Neural cell (in vitro differentiated cells): Measurements from ENCODE around the gene TAF1B.

Experiments
- CTCF ChIP-seq: fragments of 450-650 bp; IDR thresholded peaks from 2 replicates; pipeline ENCODE4 v1.5.1; 2014; ENCODE audit warnings: antibody characterized with exemption, mild to moderate bottlenecking, moderate library complexity; ENCODE audit not compliant: poor library complexity, severe bottlenecking
- EP300 ChIP-seq: fragments of 450-650 bp; conservative IDR thresholded peaks from 2 replicates; pipeline ENCODE4 v1.6.1; 2014; ENCODE audit warnings: antibody characterized with exemption, mild to moderate bottlenecking, moderate library complexity; ENCODE audit not compliant: poor library complexity, severe bottlenecking
- EZH2 ChIP-seq: fragments of 200-600, 300-800 bp; shearing (Covaris generic), sonication (generic); IDR thresholded peaks from 2 replicates; pipeline ENCODE4 v1.6.1; 2014; ENCODE audit warnings: antibody characterized with exemption, low read length, borderline replicate concordance, mild to moderate bottlenecking; ENCODE audit not compliant: insufficient read depth, poor library complexity, severe bottlenecking
- MXI1 ChIP-seq: fragments of 450-650 bp; conservative IDR thresholded peaks from 2 replicates; pipeline ENCODE4 v1.6.1; 2014; ENCODE audit warnings: antibody characterized with exemption, mild to moderate bottlenecking; ENCODE audit not compliant: poor library complexity, severe bottlenecking
- POLR2AphosphoS5 ChIP-seq: IDR thresholded peaks from 2 replicates; pipeline ENCODE4 v1.6.1; 2012
- RAD21 ChIP-seq: fragments of 450-650 bp; conservative IDR thresholded peaks from 2 replicates; pipeline ENCODE4 v1.6.1; 2014; ENCODE audit warnings: antibody characterized with exemption, mild to moderate bottlenecking, moderate library complexity
- REST ChIP-seq: IDR thresholded peaks from 2 replicates; pipeline ENCODE4 v1.6.1; 2012; ENCODE audit warnings: borderline replicate concordance
- SMC3 ChIP-seq: fragments of 450-650 bp; conservative IDR thresholded peaks from 2 replicates; pipeline ENCODE4 v1.6.1; 2014; ENCODE audit warnings: antibody characterized with exemption, mild to moderate bottlenecking, moderate library complexity; ENCODE audit not compliant: poor library complexity
- TAF1 ChIP-seq: IDR thresholded peaks from 2 replicates; pipeline ENCODE4 v1.6.1; 2012; ENCODE audit warnings: low read depth

- TF ChIP-seq POLR2AphosphoS5 (no peak), CTCF (no peak), RAD21 (no peak), EP300 (no peak), SMC3 (no peak), REST (no peak), MXI1 (no peak), EZH2 (no peak), TAF1 (no peak)
These were observed 65.8 kb downstream of the TAF1B start for GRCh38 chr2:9909106-9909505.
